Epithelial cell of prostate (primary cell): ENCODE results near the gene RCBTB1.
"Not testable (repeated sequence)": the region's sequence is repeated elsewhere in the genome, so short reads cannot be mapped to it uniquely, and the experiment has no call there.

Experiments used
- DNase-seq: peaks from one replicate; pipeline ENCODE4 v3.0.0-alpha.2; 2011; ENCODE audit warnings: low read depth, low spot score
- H3K27ac ChIP-seq: fragments of 450-650 bp; 2 replicates; pipeline ENCODE4 v1.5.1; 2017; ENCODE audit warnings: mild to moderate bottlenecking

Gene RCBTB1

GRCh38 chr13:49606747-49607648 is 21.6 kb upstream of the RCBTB1 start:
- H3K27ac ChIP-seq, result no peak overlapping the region
- DNase-seq, result peak; percentile 48

GRCh38 chr13:49604570-49604969 is 19.2 kb upstream of the RCBTB1 start:
- DNase-seq, result no peak

GRCh38 chr13:49602615-49603014 is 17.3 kb upstream of the RCBTB1 start:
- peak overlapping the region; percentile 71 for H3K27ac ChIP-seq
- peak; percentile 70 for DNase-seq

More at GRCh38 chr13:49604570-49604969, 19.2 kb upstream of the RCBTB1 start:
- no peak overlapping the region for H3K27ac ChIP-seq

- peak overlapping the region; percentile 71 for H3K27ac ChIP-seq
- no peak for DNase-seq
Observed at GRCh38 chr13:49602005-49602404, 16.6 kb upstream of the RCBTB1 start.

GRCh38 chr13:49597043-49597641 is 11.8 kb upstream of the RCBTB1 start:
- H3K27ac ChIP-seq, result no peak overlapping the region
- no peak for DNase-seq

- no peak for DNase-seq
- no peak overlapping the region for H3K27ac ChIP-seq
Observed at GRCh38 chr13:49596221-49596620, 10.9 kb upstream of the RCBTB1 start.

- DNase-seq, result no peak
- no peak overlapping the region for H3K27ac ChIP-seq
Observed at GRCh38 chr13:49594576-49594975, 9.2 kb upstream of the RCBTB1 start.

- not testable (repeated sequence) for H3K27ac ChIP-seq, DNase-seq
Observed at GRCh38 chr13:49593876-49594275, 8.5 kb upstream of the RCBTB1 start.

GRCh38 chr13:49590714-49591113 is 5.4 kb upstream of the RCBTB1 start:
- not testable (repeated sequence) for DNase-seq, H3K27ac ChIP-seq

- peak overlapping the region; percentile 93 for H3K27ac ChIP-seq
- DNase-seq, result peak; percentile 60
Observed at GRCh38 chr13:49587311-49587847, 2.0 kb upstream of the RCBTB1 start.

- H3K27ac ChIP-seq, result peak overlapping the region; percentile 93
- DNase-seq, result no peak
Observed at GRCh38 chr13:49586717-49587116, 1.4 kb upstream of the RCBTB1 start.

- no peak for DNase-seq
- peak overlapping the region; percentile 93 for H3K27ac ChIP-seq
Observed at GRCh38 chr13:49584771-49585182, 581 bp downstream of the RCBTB1 start.

GRCh38 chr13:49580980-49581680 is 4.2 kb downstream of the RCBTB1 start:
- H3K27ac ChIP-seq, result no peak overlapping the region

GRCh38 chr13:49579501-49579900 is 5.9 kb downstream of the RCBTB1 start:
- DNase-seq, result no peak
- H3K27ac ChIP-seq, result no peak overlapping the region

More at GRCh38 chr13:49580980-49581680, 4.2 kb downstream of the RCBTB1 start:
- DNase-seq, result no peak

- no peak for DNase-seq
- no peak overlapping the region for H3K27ac ChIP-seq
Observed at GRCh38 chr13:49571299-49572240, 13.8 kb downstream of the RCBTB1 start.

- peak overlapping the region; percentile 56 for H3K27ac ChIP-seq
- DNase-seq, result peak; percentile 67
Observed at GRCh38 chr13:49569993-49570689, 15.2 kb downstream of the RCBTB1 start.

GRCh38 chr13:49567491-49567890 is 17.9 kb downstream of the RCBTB1 start:
- H3K27ac ChIP-seq, result no peak overlapping the region
- no peak for DNase-seq

GRCh38 chr13:49566461-49566860 is 18.9 kb downstream of the RCBTB1 start:
- DNase-seq, result no peak
- H3K27ac ChIP-seq, result no peak overlapping the region

- DNase-seq, H3K27ac ChIP-seq: not testable (repeated sequence)
Observed at GRCh38 chr13:49565461-49565860, 19.9 kb downstream of the RCBTB1 start.
